HEK293T (cell line): Measurements from ENCODE around the gene PRR9.

Source experiments
- ARNT ChIP-seq: fragments of 450-650 bp; IDR thresholded peaks from 2 replicates; pipeline ENCODE4 v1.6.1; 2017; ENCODE audit warnings: mild to moderate bottlenecking
- BHLHE40 ChIP-seq: fragments of 450-650 bp; IDR thresholded peaks from 2 replicates; pipeline ENCODE4 v1.6.1; 2016; ENCODE audit warnings: mild to moderate bottlenecking, moderate library complexity, borderline replicate concordance
- ELF4 ChIP-seq: fragments of 450-650 bp; IDR thresholded peaks from 2 replicates; pipeline ENCODE4 v1.6.1; 2017; ENCODE audit warnings: antibody characterized with exemption
- FOXA1 ChIP-seq: fragments of 450-650 bp; IDR thresholded peaks from 2 replicates; pipeline ENCODE4 v1.6.1; 2016; ENCODE audit warnings: mild to moderate bottlenecking
- FOXK2 ChIP-seq: fragments of 450-650 bp; IDR thresholded peaks from 2 replicates; pipeline ENCODE4 v1.6.1; 2016; ENCODE audit warnings: mild to moderate bottlenecking
- FOXM1 ChIP-seq: fragments of 450-650 bp; IDR thresholded peaks from 2 replicates; pipeline ENCODE4 v1.6.1; 2017; ENCODE audit warnings: mild to moderate bottlenecking, borderline replicate concordance
- HDGF ChIP-seq: fragments of 450-650 bp; IDR thresholded peaks from 2 replicates; pipeline ENCODE4 v1.6.1; 2017; ENCODE audit warnings: antibody characterized with exemption, borderline replicate concordance
- LEF1 ChIP-seq: fragments of 450-650 bp; IDR thresholded peaks from 2 replicates; pipeline ENCODE4 v1.6.1; 2017; ENCODE audit warnings: mild to moderate bottlenecking, borderline replicate concordance
- NFRKB ChIP-seq: fragments of 450-650 bp; IDR thresholded peaks from 2 replicates; pipeline ENCODE4 v1.6.1; 2016; ENCODE audit warnings: mild to moderate bottlenecking, moderate library complexity
- SP1 ChIP-seq: fragments of 450-650 bp; IDR thresholded peaks from 2 replicates; pipeline ENCODE4 v1.6.1; 2017
- SUZ12 ChIP-seq: fragments of 450-650 bp; IDR thresholded peaks from 2 replicates; pipeline ENCODE4 v1.6.1; 2016; ENCODE audit warnings: mild to moderate bottlenecking
- TARDBP ChIP-seq: fragments of 450-650 bp; IDR thresholded peaks from 2 replicates; pipeline ENCODE4 v1.6.1; 2016
- ZNF384 ChIP-seq: fragments of 450-650 bp; IDR thresholded peaks from 2 replicates; pipeline ENCODE4 v1.6.1; 2016
- TF ChIP-seq, protein P1 (sequence below): fragments of 450-650 bp; IDR thresholded peaks from 2 replicates; pipeline ENCODE4 v1.6.1; 2016

DNA sequence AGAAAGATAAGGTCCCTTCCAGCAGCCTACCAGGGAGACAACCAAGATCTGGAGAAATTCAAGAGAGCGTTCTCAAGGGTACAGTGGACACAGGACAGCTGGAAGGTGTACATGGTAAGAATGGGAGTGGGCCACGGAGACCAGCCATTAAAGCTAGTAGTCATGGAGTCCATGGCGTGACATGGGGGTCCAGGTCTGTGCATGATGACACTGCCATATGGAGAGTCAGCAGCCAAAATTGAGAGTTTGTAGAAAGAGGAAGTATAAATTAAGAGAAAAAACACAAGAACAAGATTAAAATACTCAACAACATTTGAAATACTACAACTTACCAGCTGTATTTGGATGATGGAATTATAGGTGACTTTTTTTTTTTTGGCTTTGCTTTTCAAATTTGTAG lies 34.2 kb downstream of the PRR9 start:
- TF ChIP-seq FOXM1 (no peak), BHLHE40 (no peak), FOXA1 (no peak), ELF4 (no peak), NFRKB (no peak), TARDBP (no peak), SP1 (no peak), HDGF (no peak), ZNF384 (no peak), SUZ12 (no peak), LEF1 (no peak), FOXK2 (no peak), ARNT (no peak)
- TF ChIP-seq, protein P1, sequence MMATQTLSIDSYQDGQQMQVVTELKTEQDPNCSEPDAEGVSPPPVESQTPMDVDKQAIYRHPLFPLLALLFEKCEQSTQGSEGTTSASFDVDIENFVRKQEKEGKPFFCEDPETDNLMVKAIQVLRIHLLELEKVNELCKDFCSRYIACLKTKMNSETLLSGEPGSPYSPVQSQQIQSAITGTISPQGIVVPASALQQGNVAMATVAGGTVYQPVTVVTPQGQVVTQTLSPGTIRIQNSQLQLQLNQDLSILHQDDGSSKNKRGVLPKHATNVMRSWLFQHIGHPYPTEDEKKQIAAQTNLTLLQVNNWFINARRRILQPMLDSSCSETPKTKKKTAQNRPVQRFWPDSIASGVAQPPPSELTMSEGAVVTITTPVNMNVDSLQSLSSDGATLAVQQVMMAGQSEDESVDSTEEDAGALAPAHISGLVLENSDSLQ, result no peak
